Measurements from ENCODE around the gene UTS2B.

The UTS2B gene

GRCh38 chr3:191343913-191344312, 13.6 kb upstream of the UTS2B start:
- no peak for TF ChIP-seq FOXP2 (optimal IDR thresholded peaks at IDR 0.05; ENCODE audit: borderline replicate concordance, extremely low read depth, extremely low read length, insufficient read depth)

- no peak for TF ChIP-seq FOXP2 (optimal IDR thresholded peaks at IDR 0.05; ENCODE audit: borderline replicate concordance, extremely low read depth, extremely low read length, insufficient read depth)
- TF ChIP-seq TAF1 (IDR thresholded peaks at IDR 0.05; ENCODE audit: borderline replicate concordance, insufficient read depth, low read length), result no peak
- no peak for TF ChIP-seq SIN3A (IDR thresholded peaks at IDR 0.05; ENCODE audit: borderline replicate concordance, insufficient read depth, low read length)
- TF ChIP-seq, protein P1, sequence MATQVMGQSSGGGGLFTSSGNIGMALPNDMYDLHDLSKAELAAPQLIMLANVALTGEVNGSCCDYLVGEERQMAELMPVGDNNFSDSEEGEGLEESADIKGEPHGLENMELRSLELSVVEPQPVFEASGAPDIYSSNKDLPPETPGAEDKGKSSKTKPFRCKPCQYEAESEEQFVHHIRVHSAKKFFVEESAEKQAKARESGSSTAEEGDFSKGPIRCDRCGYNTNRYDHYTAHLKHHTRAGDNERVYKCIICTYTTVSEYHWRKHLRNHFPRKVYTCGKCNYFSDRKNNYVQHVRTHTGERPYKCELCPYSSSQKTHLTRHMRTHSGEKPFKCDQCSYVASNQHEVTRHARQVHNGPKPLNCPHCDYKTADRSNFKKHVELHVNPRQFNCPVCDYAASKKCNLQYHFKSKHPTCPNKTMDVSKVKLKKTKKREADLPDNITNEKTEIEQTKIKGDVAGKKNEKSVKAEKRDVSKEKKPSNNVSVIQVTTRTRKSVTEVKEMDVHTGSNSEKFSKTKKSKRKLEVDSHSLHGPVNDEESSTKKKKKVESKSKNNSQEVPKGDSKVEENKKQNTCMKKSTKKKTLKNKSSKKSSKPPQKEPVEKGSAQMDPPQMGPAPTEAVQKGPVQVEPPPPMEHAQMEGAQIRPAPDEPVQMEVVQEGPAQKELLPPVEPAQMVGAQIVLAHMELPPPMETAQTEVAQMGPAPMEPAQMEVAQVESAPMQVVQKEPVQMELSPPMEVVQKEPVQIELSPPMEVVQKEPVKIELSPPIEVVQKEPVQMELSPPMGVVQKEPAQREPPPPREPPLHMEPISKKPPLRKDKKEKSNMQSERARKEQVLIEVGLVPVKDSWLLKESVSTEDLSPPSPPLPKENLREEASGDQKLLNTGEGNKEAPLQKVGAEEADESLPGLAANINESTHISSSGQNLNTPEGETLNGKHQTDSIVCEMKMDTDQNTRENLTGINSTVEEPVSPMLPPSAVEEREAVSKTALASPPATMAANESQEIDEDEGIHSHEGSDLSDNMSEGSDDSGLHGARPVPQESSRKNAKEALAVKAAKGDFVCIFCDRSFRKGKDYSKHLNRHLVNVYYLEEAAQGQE (IDR thresholded peaks at IDR 0.05; ENCODE audit: insufficient read depth in 1 of 2, low read depth in 2 of 2, low read length in 2 of 2), result no peak
- no peak for TF ChIP-seq POLR2AphosphoS5 (IDR thresholded peaks at IDR 0.05; ENCODE audit: low read depth, low read length)
These were observed 12.8 kb upstream of the UTS2B start for GRCh38 chr3:191343115-191343514.

DNA sequence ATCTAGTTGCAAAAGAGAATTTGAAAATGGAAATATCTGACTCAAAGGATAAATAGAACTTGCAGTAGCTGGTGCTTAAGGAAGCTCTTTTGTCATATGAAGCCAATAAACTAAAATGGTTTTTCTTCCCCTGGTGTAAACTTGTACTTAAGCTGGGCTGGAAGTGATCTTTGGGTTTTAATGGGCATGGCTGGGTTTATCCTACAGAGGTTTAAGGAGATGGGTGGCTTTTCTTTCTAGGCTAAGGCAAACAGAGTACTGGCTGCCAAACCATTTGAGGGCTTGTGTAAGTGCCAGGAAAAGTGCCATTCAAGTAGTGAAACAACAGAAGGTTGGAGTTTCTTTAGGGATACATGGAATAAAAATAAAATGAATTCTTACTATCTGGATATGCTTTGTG, 12.1 kb upstream of the UTS2B start:
- TF ChIP-seq SIN3A (IDR thresholded peaks at IDR 0.05; ENCODE audit: borderline replicate concordance, insufficient read depth, low read length) (no peak), POLR2AphosphoS5 (IDR thresholded peaks at IDR 0.05; ENCODE audit: low read depth, low read length) (no peak), FOXP2 (optimal IDR thresholded peaks at IDR 0.05; ENCODE audit: borderline replicate concordance, extremely low read depth, extremely low read length, insufficient read depth) (no peak)
- TF ChIP-seq, protein P1 (IDR thresholded peaks at IDR 0.05; ENCODE audit: insufficient read depth in 1 of 2, low read depth in 2 of 2, low read length in 2 of 2), result no peak

DNA sequence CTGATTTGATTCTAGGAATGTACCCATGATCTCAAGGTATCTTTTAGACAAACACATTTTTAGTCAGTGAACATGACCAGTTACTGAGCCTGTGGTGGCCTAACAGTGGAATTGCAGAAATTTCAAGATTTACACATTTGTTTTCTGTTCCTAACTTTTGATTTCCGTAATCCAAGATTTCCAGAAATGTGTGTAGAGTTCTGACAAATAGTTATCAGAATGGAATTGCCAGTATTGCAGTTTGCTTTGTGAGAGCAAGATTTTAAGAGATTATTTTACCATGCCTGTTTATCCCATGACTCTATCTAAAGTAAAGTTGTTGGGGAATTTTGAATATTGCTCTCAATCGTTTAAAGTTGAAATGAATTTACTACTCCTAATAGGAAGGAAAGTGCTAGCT, 11.7 kb upstream of the UTS2B start:
- no peak for TF ChIP-seq FOXP2 (optimal IDR thresholded peaks at IDR 0.05; ENCODE audit: borderline replicate concordance, extremely low read depth, extremely low read length, insufficient read depth)
- TF ChIP-seq SIN3A (IDR thresholded peaks at IDR 0.05; ENCODE audit: borderline replicate concordance, insufficient read depth, low read length), result no peak
- TF ChIP-seq TAF1 (IDR thresholded peaks at IDR 0.05; ENCODE audit: borderline replicate concordance, insufficient read depth, low read length), result no peak
- no peak for TF ChIP-seq POLR2AphosphoS5 (IDR thresholded peaks at IDR 0.05; ENCODE audit: low read depth, low read length)
- TF ChIP-seq, protein P1 (IDR thresholded peaks at IDR 0.05; ENCODE audit: insufficient read depth in 1 of 2, low read depth in 2 of 2, low read length in 2 of 2), result no peak

DNA sequence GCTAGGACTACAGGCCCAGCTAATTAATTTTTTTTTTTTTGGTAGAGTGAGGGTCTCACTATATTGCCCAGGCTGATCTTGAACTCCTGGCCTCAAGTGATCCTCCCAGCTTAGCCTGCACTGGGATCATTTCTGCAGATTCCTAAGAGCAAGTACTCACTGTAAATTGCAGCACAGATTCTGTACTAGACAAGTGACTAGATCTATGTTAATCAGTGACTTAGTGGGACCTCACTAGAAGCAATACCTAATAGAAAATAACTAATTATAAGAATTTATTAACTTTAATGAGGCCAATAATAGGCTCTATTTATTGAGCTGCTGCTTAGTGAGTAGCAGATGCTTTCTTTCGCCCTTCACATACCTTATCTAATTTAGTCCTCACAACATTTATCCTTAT, 10.6 kb upstream of the UTS2B start:
- TF ChIP-seq FOXP2 (optimal IDR thresholded peaks at IDR 0.05; ENCODE audit: borderline replicate concordance, extremely low read depth, extremely low read length, insufficient read depth), result no peak
- TF ChIP-seq POLR2AphosphoS5 (IDR thresholded peaks at IDR 0.05; ENCODE audit: low read depth, low read length), result no peak
- TF ChIP-seq, protein P1 (IDR thresholded peaks at IDR 0.05; ENCODE audit: insufficient read depth in 1 of 2, low read depth in 2 of 2, low read length in 2 of 2), result no peak
- no peak for TF ChIP-seq SIN3A (IDR thresholded peaks at IDR 0.05; ENCODE audit: borderline replicate concordance, insufficient read depth, low read length)

Data from PFSK-1 (cell line).